HG03097 (cell line): ENCODE results near the gene EXD3.

Experiments used
- ATAC-seq: cut with Tn5 transposase; IDR thresholded peaks from one replicate; pipeline ENCODE4 v1.9.1; 2021; ENCODE audit not compliant: unreplicated experiment, low FRiP score

EXD3 gene

DNA sequence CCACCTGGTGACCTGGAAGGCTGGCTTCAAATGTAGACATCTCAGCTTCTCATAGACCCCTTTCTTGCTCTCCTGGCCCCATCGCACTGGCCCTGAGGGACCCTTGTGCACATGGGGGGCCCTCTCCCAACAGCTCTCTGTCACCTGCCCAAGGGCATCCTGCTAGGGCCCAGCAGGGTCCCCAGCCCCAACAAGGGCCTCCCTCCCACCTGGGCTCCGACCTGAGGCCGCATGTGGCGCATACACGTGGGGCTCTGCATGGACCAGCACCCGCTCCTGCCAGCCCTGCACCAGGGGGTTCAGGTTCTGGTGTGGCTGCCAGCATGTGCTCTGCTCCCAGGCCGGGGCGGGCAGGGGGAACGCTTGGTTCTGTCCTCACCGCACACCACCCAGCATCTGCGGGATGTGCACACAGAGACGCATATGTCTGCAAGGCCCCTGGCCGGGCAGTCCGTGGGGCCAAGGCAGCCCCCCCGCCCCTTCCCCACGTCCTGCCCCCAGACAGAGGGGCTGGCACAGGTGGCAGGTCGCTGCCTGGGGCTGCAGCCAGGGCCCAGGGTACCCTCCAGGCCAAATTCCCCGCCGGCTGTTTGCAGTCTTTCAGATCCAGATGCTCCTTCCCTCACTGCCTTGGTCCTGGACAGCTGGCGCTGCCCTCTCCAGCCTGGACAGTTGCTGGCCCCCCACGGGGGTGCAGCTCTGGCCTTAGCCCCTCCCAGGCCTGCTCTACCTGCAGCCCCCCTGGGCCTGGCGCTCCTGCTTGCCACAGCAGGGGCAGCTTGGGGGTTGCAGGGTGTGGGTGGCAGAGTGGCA is 103.0 kb downstream of the EXD3 start:
- ATAC-seq: no peak

GRCh38 chr9:137319011-137319738 is 103.8 kb downstream of the EXD3 start:
- no peak for ATAC-seq

- no peak for ATAC-seq
Observed at GRCh38 chr9:137318602-137319001, 104.4 kb downstream of the EXD3 start.

DNA sequence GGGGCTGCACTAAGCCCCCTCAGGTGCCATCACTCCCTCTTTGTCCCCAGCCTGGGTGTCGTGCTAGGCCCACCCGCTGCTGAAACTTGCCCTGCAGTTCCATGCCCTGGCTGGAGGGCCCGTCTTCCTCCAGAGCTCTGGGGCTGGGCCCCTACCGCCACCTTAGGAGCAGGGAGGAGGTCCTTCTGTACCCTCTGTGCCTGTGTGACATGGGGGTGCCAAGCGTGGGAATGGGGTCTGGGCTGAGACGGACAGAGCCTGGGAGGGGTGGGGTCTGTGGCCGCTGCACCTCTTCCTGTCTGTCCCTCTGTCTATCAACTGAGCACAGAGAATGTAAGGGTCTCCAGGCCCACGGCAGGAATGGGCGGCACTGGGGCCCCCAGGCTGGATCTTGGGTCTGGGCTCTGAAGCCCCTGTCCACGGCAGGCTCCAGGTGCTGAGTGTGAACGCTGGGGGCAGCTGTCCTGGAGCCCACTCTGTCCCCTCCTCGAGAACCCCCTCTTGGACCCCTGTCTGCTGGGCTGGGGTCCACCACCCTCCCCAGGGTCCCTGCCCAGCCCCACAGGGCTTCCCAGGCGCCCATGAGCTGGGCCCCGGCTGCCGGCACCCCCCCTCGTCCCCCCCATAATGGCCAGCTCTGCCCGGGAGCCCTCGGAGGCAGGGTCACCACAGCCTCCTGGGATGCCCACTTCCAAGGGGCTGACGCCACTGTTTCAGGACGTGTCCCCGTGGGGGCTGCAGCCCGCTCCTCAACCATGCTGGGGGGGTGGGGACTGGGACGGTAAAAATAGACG is 105.0 kb downstream of the EXD3 start:
- ATAC-seq: no peak

GRCh38 chr9:137317021-137317717 is 105.8 kb downstream of the EXD3 start:
- ATAC-seq: no peak

GRCh38 chr9:137316012-137316981 is 106.7 kb downstream of the EXD3 start:
- no peak for ATAC-seq

- no peak for ATAC-seq
Observed at GRCh38 chr9:137315581-137316011, 107.4 kb downstream of the EXD3 start.

GRCh38 chr9:137314561-137315560 is 108.1 kb downstream of the EXD3 start:
- ATAC-seq: no peak

DNA sequence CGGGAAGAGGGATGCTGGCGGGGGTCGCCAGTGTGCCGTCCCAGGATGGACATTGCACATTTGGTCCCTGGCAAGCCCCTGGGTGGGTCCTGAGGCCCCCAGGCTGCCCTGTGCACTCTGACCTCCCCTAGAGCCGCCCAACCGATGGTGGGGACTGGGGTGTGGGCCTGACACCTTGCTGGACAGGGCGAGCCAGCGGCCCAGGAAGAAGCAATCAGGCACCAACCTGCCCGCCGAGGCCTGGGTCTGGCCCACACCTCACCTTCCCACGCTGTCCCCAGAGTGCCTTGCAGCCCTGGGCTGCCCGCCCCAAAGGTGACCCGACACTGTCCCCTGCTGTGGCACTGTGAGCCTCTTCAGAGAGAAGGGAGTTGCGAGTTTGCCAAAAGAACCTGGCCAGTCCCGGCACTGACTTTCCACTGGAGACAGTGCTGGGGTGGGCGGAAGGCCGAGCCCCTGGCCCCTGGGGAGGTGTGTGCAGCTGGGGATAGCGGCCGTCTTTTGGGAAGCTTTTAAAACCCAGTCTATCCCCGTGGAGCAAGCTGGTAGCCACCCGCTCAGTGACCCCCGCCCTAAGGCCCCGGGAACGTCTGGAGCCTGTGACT is 108.9 kb downstream of the EXD3 start:
- no peak for ATAC-seq

- ATAC-seq: no peak
Observed at GRCh38 chr9:137313326-137313936, 109.5 kb downstream of the EXD3 start.

DNA sequence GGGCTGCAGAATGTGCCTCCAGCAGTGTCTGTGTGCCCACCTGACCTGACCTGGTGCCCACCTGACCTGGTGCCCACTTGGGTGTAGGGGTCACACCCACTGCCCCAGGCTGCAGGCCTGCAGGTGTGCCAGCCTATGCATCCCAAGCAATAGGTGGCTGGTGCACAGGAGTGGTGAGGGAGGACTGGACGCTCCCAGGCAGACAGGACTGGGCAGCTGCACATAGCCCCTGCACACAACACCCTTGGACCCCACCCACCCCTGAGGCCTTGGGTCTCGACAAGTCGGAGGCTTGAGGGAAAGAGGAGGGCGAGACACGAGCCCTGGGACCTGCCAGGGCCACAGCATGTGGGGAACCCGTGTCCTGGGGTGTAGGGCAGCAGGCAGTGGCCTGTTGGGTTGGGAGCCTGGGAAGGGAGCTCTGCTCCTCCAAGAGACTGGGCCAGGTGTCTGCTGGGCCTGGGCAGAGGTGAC is 110.1 kb downstream of the EXD3 start:
- no peak for ATAC-seq

DNA sequence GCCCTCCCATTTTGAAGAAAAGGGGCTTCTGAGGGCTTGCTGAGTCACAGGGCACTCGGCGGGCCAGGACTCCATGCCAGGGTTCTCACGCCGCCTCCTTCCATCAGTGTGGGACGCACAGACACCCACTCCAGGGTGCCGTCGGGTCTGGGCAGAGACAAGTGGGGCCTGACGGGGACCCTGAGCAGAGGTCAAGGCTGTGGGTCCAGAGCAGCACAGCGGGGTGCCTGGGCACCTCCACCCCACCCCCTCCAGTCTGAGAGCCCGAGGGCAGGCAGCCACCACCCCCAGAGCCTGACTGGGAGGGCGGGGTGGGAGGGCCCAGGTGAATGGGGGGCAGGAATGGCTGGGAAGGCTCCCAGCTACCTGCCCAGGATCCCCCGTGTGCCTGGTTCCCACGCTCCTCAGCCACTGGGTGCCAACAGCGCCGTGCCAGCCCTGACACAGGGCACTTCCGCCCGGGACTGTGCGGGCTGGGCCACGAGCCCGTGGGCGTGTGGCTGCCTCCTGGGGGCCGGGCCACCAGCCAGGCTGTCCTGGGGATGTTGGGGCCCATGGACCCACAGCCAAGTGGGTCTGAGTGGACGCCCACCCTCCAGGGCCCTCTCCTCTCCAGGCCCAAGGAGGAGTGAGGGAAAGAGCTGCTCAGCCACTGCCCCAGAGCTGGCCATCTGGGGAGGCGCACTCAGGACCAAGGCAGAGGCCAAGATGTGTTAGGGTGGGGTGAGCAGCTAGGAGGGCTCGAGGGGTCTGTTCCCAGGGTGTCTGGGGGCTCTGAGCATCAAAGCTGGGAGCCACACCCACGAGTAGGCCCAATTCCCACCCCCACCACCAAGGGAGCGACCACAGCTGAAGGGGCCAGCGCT is 110.7 kb downstream of the EXD3 start:
- ATAC-seq: no peak

GRCh38 chr9:137311171-137311985 is 111.6 kb downstream of the EXD3 start:
- ATAC-seq: no peak

DNA sequence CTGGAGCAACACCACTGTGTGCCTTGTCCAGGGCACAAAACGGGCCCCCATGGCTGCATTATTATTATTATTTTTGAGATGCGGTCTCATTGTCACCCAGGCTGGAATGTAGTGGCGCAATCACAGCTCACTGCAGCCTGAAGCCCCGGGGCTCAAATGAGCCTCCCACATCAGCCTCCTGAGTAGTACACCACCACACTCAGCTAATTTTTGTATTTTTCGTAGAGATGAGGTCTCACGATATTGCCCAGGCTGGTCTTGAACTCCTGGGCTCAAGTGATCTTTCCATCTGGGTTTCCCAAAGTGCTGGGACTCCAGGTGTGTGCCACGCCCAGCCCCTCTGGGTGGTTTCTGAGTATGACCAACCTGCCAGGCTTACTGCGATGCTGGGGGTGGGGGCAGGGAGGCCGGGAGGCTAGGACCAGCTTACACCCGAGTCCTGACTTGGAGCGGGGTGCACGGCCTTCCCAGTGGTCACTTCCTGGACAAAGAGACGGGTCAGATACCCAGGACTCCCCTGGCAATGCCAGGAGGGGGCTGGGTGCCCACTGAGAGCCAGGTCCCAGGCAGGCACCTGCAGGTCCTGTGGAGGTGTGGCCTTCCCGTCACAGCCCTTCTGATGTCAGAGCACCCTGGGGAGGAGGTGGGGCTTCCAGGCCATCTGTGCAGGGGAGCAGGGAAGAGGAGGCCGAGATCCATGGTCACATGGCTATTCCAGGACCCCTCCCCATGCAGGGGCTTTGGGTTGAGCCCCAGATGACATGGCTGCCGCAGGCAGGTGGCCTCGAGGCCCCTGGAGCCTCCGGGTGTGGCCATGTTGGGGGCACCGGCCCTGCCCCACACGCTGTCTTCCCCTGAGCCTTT is 112.5 kb downstream of the EXD3 start:
- no peak for ATAC-seq
